ENCODE measurements around the gene S100P. TPM values are rescaled to one million over a fixed set of nuclear protein-coding genes. Genes with fewer than 3 reads are reported as not detected.

Gene S100P
- total RNA-seq, 1 donor from 2014 or later: 1.3 TPM

- Mint-ChIP-seq H3K36me3 (ENCODE audit: insufficient read depth) (peaks cover 3% of the 10 kb centered on the region), H3K9me3 (ENCODE audit: low read depth) (no peaks in the 10 kb centered on the region), H3K27ac (no peak overlapping the region), H3K4me1 (ENCODE audit: low read depth) (peaks cover 19% of the 10 kb centered on the region), H3K27me3 (peaks cover 14% of the 10 kb centered on the region), H3K4me3 (ENCODE audit: low read depth) (peak overlapping the region; percentile 41)
- TF ChIP-seq, protein P1, sequence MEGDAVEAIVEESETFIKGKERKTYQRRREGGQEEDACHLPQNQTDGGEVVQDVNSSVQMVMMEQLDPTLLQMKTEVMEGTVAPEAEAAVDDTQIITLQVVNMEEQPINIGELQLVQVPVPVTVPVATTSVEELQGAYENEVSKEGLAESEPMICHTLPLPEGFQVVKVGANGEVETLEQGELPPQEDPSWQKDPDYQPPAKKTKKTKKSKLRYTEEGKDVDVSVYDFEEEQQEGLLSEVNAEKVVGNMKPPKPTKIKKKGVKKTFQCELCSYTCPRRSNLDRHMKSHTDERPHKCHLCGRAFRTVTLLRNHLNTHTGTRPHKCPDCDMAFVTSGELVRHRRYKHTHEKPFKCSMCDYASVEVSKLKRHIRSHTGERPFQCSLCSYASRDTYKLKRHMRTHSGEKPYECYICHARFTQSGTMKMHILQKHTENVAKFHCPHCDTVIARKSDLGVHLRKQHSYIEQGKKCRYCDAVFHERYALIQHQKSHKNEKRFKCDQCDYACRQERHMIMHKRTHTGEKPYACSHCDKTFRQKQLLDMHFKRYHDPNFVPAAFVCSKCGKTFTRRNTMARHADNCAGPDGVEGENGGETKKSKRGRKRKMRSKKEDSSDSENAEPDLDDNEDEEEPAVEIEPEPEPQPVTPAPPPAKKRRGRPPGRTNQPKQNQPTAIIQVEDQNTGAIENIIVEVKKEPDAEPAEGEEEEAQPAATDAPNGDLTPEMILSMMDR (IDR thresholded peaks at IDR 0.05; ENCODE audit: unreplicated experiment): no peak
- DNase-seq (ENCODE audit: low spot score, unreplicated experiment): no peak
Observed at GRCh38 chr4:6714954-6715353, 21.3 kb downstream of the S100P start.

DNA sequence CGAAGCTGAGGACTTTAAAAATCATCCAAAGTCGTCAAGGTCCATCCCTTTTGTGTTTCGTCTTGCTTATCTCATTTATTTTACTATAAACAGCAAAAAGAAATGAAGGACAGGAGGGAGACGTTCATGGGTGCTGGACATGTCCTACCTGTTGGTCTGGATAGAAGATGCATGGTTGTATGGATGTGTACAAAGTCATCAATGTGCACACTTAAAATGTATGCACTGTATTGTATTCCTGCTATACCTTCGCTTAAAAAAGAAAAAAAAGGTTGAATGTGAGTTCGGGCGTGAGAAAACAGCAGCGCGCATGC, 22.0 kb downstream of the S100P start:
- no peaks in the 10 kb centered on the region for H3K9me3 Mint-ChIP-seq (ENCODE audit: low read depth)
- H3K36me3 Mint-ChIP-seq (ENCODE audit: insufficient read depth): peaks cover 3% of the 10 kb centered on the region
- peaks cover 18% of the 10 kb centered on the region for H3K4me1 Mint-ChIP-seq (ENCODE audit: low read depth)
- no peak for DNase-seq (ENCODE audit: low spot score, unreplicated experiment)
- peak overlapping the region; percentile 92 for H3K4me3 Mint-ChIP-seq (ENCODE audit: low read depth)
- TF ChIP-seq, protein P1 (IDR thresholded peaks at IDR 0.05; ENCODE audit: unreplicated experiment): no peak
- peak overlapping the region; percentile 92 for H3K27ac Mint-ChIP-seq
- H3K27me3 Mint-ChIP-seq: peaks cover 13% of the 10 kb centered on the region

DNA sequence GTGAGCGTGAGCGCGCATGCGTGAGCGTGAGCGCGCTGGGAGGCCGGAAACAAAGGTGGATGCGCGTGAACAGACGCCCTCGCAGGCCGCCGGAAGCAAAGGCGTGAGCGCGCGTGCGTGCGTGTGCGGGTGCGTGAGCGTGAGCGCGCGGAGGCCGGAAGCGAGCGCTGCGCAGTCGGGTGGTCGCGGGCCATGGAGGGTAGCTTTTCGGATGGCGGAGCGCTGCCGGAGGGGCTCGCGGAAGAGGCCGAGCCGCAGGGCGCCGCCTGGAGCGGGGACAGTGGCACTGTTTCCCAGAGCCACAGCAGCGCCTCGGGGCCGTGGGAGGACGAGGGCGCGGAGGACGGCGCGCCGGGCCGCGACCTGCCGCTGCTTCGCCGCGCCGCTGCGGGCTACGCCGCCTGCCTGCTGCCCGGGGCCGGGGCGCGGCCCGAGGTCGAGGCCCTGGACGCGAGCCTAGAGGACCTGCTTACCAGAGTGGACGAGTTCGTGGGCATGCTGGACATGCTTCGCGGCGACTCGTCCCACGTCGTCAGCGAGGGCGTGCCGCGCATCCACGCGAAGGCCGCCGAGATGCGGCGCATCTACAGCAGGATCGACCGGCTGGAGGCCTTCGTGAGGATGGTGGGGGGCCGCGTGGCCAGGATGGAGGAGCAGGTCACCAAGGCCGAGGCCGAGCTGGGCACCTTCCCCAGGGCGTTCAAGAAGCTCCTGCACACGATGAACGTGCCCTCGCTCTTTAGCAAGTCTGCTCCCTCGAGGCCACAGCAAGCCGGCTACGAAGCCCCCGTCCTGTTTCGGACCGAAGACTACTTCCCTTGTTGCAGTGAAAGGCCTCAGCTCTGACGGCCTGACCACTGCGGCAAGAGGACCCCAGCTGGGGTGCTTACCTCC, 22.6 kb downstream of the S100P start, which contains the start of gene BLOC1S4:
BLOC1S4 (plus strand) TSS at position 157 of the 894 bp plus-strand sequence; CDS start at position 193, 36 bp downstream.
- peaks cover 9% of the 10 kb centered on the region for H3K27me3 Mint-ChIP-seq
- peak; percentile 80 for DNase-seq (ENCODE audit: low spot score, unreplicated experiment)
- H3K4me1 Mint-ChIP-seq (ENCODE audit: low read depth): peaks cover 18% of the 10 kb centered on the region
- H3K9me3 Mint-ChIP-seq (ENCODE audit: low read depth): no peaks in the 10 kb centered on the region
- TF ChIP-seq, protein P1 (IDR thresholded peaks at IDR 0.05; ENCODE audit: unreplicated experiment): peak; percentile 29
- peaks cover 3% of the 10 kb centered on the region for H3K36me3 Mint-ChIP-seq (ENCODE audit: insufficient read depth)
- peak within 1 kb of the TSS; percentile 93 for H3K27ac Mint-ChIP-seq
- peak within 1 kb of the TSS; percentile 92 for H3K4me3 Mint-ChIP-seq (ENCODE audit: low read depth)

GRCh38 chr4:6716958-6717655, 23.4 kb downstream of the S100P start:
- DNase-seq (ENCODE audit: low spot score, unreplicated experiment): no peak
- Mint-ChIP-seq H3K9me3 (ENCODE audit: low read depth) (no peaks in the 10 kb centered on the region), H3K4me1 (ENCODE audit: low read depth) (peaks cover 18% of the 10 kb centered on the region), H3K27me3 (peaks cover 9% of the 10 kb centered on the region), H3K27ac (peak overlapping the region; percentile 93), H3K4me3 (ENCODE audit: low read depth) (peak overlapping the region; percentile 92), H3K36me3 (ENCODE audit: insufficient read depth) (peaks cover 3% of the 10 kb centered on the region)
- TF ChIP-seq, protein P1 (IDR thresholded peaks at IDR 0.05; ENCODE audit: unreplicated experiment): no peak

DNA sequence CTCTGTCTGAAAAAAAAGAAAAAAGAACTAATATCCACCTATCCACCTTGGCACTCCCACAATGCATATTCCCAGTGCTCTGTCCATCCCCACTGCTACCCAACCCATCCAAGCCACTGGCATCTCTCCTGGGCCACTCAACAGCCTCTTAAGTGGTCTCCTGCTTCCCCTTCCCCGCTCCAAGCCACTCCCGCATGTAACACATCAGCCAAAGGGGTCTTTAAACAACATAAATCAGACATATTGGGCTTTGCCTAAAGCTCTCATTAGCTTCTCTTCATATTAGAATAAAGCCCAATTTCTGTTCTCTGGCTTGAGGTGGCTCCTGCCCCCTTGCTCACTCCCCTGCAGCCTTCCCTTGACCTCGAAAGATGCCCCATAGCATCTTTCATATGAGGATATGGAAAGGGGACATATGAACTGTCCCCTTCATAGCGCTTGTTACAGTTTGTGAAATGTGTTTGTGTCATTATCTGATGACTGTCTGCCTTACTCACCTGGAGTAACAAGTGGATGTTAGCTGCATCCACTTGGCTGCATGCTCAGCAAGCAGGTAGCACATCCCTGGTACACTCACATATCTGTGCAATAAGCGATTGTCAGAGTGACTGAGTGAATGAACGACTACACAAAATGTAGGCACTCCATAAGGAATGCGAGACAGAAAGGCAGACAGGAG, 25.4 kb downstream of the S100P start:
- H3K36me3 Mint-ChIP-seq (ENCODE audit: insufficient read depth): peaks cover 3% of the 10 kb centered on the region
- H3K27me3 Mint-ChIP-seq: no peaks in the 10 kb centered on the region
- H3K4me3 Mint-ChIP-seq (ENCODE audit: low read depth): peak overlapping the region; percentile 52
- TF ChIP-seq, protein P1 (IDR thresholded peaks at IDR 0.05; ENCODE audit: unreplicated experiment): no peak
- peaks cover 18% of the 10 kb centered on the region for H3K4me1 Mint-ChIP-seq (ENCODE audit: low read depth)
- no peak for DNase-seq (ENCODE audit: low spot score, unreplicated experiment)
- no peak overlapping the region for H3K27ac Mint-ChIP-seq
- no peaks in the 10 kb centered on the region for H3K9me3 Mint-ChIP-seq (ENCODE audit: low read depth)
